GM19328 (cell line): ENCODE measurements around the gene JAG2.

Source experiments
- ATAC-seq: cut with Tn5 transposase; IDR thresholded peaks from one replicate; pipeline ENCODE4 v1.9.1; 2021; ENCODE audit warnings: mild to moderate bottlenecking, moderate library complexity; ENCODE audit not compliant: unreplicated experiment

JAG2 gene

DNA sequence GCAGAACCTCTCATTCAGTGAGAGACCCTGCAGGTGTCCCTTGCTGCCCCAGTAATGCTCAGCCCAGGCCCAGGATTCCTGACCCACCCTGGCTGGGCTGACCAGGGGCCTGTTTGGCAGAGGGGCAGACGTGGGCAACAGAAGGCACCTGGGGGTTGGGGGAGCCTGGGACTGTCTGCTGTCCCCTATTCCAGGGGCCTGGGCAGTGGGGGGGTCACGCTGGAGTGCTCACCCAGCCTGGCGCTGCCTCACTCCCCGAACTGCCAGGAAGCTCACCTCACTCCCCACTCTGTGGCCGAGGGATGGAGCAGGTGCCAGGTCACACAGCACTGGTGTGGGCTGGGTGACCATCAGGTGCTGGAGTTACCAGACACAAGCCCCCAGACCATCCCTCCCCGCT, 35.1 kb upstream of the JAG2 start:
- no peak for ATAC-seq

GRCh38 chr14:105203057-105203531, 34.5 kb upstream of the JAG2 start:
- ATAC-seq = no peak

- no peak for ATAC-seq
These were observed 33.4 kb upstream of the JAG2 start for GRCh38 chr14:105201925-105202513.

GRCh38 chr14:105201156-105201924, 32.8 kb upstream of the JAG2 start:
- no peak for ATAC-seq

- no peak for ATAC-seq
These were observed 32.1 kb upstream of the JAG2 start for GRCh38 chr14:105200641-105201040.

GRCh38 chr14:105200074-105200473, 31.5 kb upstream of the JAG2 start:
- no peak for ATAC-seq

- ATAC-seq = no peak
These were observed 30.5 kb upstream of the JAG2 start for GRCh38 chr14:105199093-105199492.

DNA sequence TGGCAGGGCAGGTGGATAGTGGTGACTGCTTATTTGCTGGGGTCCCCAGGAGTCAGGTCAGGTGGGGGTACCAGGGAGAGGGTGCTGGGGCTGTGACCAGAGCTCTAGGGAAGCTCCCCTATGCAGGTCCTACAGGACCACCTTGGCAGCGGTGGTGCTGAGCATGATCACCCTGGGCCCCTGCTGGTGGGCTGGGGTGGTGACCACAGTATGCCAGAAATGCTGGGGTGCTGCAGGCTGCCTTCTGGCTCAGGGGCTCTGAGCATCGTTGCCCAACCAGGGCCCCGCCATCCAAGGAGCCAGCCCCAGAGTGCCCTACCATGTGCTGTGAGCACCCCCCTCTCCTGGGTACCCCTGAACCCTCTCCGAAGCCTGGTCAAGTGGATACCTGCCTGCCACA, 30.0 kb upstream of the JAG2 start:
- ATAC-seq = no peak

GRCh38 chr14:105197211-105197641, 28.6 kb upstream of the JAG2 start:
- ATAC-seq = no peak

- no peak for ATAC-seq
These were observed 27.8 kb upstream of the JAG2 start for GRCh38 chr14:105196265-105196960.

DNA sequence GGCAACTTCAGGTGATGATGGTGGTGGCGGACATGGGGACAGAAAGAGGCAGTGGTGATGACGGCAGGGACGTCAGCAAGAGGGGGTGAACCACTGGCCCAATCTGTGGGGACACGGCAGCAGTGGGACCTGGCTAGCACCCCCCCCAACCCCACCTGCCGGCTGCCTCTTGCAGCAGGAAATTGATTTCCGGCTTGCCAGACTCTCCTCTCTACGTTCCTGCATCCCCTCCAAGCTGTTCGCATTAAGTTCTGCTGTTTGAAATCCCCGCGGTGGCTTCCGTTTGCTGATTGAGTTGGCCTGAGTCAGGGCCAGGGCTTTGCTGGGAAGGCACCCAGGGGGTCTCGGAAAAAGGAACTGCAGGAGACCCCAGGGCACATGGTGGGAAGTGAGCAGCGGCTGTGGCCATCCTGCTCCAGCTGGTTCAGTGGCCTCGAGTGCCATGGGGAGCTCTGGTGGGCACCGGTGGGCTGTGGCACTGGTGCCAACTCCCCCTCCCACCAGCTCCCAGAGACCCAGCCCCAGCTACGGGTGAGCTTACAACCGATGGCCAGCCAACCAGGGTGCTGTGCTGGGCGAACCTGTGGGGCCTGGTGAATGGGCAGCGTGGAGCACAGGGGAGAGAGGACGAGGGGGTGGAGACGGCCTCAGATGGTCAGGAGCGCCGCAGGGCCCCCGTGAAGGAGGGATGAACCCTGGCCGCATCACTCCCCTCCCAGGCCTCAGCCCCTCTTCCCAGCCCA, 27.1 kb upstream of the JAG2 start:
- ATAC-seq = no peak

DNA sequence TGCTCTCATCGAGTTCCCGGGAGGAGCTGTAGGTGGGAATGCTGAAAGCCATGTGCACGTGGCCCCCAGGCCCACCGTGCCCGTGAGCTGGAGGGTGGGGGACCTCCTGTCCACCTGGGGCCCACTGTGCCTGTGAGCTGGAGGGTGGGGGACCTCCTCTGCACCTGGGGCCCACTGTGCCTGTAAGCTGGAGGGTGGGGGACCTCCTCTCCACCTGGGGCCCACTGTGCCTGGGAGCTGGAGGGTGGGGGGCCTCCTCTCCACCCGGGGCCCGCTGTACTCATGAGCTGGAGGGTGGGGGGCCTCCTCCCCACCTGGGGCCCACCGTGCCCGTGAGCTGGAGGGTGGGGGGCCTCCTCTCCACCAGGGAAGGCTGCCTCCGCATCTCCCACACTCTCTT, 26.5 kb upstream of the JAG2 start:
- no peak for ATAC-seq

DNA sequence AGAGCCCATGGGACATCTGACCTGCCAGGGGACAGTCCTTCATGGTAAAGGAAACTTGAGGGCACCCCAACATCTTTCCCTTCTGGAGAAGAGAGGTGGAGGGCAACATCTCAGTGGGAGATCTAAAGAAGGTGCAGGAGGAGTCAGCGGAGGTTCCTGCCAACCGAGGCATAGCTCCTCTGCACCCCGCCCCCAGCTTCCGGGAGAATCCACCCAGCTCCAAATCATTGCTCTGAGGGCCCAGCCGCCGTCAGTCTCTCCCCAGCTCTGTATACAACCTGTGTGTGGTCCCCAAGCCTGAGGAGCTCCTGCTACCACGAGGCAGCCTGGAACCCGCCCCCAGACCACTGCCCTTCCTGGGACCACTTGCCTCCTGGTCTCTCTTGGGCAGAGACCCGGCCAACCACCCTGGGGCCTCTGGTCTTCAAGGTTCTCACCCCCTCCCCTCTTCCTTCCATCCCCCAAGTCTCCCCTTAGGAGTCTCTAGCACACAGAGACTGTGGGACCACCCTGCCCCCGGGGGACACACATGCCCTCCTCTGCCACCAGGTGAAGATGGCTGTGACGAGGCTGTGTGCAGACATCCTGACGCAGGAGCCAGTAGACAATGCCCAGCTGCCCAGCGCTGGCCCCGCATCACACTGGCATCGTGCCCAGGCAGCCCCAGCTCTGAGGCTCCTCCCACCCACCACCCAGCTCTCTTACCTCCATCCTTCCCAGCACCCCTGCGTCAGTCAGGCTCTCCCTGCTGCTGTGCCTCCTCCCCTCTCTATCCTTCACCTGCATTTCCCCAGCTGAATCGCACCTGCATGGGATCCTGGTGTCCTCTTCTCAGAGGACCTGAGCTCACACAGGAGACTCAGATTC, 25.6 kb upstream of the JAG2 start:
- ATAC-seq = no peak

- ATAC-seq = no peak
These were observed 24.5 kb upstream of the JAG2 start for GRCh38 chr14:105192866-105193731.

- ATAC-seq = no peak
These were observed 19.5 kb upstream of the JAG2 start for GRCh38 chr14:105187935-105188524.

DNA sequence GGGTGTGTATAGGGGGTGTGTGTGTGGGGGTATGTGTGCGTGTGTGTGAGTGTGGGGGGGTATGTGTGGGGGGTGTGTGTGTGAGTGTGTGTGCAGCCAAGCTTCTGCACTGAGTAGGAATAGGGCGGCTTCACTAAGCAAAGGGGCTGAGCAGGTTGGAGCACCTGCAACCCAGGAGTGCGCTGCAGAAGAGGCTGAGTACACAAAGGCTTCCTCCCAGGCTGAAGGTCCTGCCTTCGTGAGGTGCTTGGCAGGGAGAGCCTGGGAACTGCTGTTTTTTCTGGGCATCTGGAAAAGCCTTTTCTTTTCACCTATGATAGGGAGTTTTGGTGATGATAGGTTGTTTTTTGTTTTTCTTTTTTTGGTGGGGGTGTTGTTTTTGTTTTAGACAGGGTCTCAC, 18.5 kb upstream of the JAG2 start:
- no peak for ATAC-seq

GRCh38 chr14:105185973-105186372, 17.4 kb upstream of the JAG2 start:
- no peak for ATAC-seq

- ATAC-seq = no peak
These were observed 16.4 kb upstream of the JAG2 start for GRCh38 chr14:105185001-105185400.

DNA sequence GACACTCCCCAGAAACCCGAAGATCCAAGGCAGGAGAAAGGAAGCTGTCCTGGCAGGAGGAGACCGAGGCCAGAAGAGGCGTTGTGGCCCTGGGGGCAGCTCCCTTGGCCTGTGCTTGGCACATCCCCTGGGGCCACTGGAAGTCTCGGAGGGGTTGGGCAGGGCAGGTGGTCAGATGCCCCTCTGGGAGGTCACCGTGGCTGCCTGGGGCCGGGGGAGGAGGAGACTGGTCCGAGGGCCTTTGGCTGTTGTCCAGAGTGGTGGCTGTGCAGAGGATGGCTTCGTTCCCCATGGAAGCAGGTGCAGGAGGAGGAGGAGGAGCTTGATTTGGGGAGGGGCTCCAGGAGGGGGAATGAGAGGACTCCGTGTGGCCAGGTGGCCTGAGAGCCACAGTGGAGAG, 15.9 kb upstream of the JAG2 start:
- ATAC-seq = no peak
